IMR-90 (cell line): Measurements from ENCODE around the gene CTRB2. TPM values are rescaled to one million over a fixed set of nuclear protein-coding genes. Genes with fewer than 3 reads are reported as not detected.

Experiments
- ATAC-seq: fragments of 200-7000 bp; cut with Tn5 transposase; 2 replicates; pipeline ENCODE4 v1.9.1; 2020; ENCODE audit warnings: low read depth, mild to moderate bottlenecking, moderate library complexity
- BruUV-seq: library from RNA; stranded (reverse); fragments of 400-500 nt; replicated peaks from 2 replicates; lab custom pipeline; 2021; lab: Mats Ljungman, UMichigan
- CTCF ChIA-PET: fragments of 300-600 bp; formaldehyde crosslinking; extraction: SDS; loops from one replicate; lab custom pipeline; 2021; ENCODE audit warnings: antibody characterized with exemption; lab: Yijun Ruan, JAX
- POLR2A ChIA-PET: fragments of 300-600 bp; sonication (Branson Sonifier 250); formaldehyde crosslinking; loops from one replicate; lab custom pipeline; 2022; ENCODE audit warnings: antibody characterized with exemption; ENCODE audit not compliant: unreplicated experiment; lab: Charles Lee
- DNase-seq: peaks from one replicate; pipeline ENCODE4 v3.0.0; 2013
- H2AFZ ChIP-seq: replicated peaks from 2 replicates; pipeline ENCODE3; 2013; ENCODE audit warnings: low read length, mild to moderate bottlenecking; ENCODE audit not compliant: poor library complexity
- H2AK5ac ChIP-seq: 2 replicates; pipeline ENCODE4 v1.6.1; 2013; ENCODE audit warnings: low read depth, low read length, inconsistent platforms
- H2AK9ac ChIP-seq: replicated peaks from 2 replicates; pipeline ENCODE3; 2013; ENCODE audit warnings: mild to moderate bottlenecking, low read depth, low read length, moderate library complexity; ENCODE audit not compliant: poor library complexity
- H2BK120ac ChIP-seq: 2 replicates; pipeline ENCODE4 v1.6.1; 2013; ENCODE audit warnings: low read depth, low read length, inconsistent platforms
- H2BK15ac ChIP-seq: 3 replicates; pipeline ENCODE4 v1.6.1; 2013; ENCODE audit warnings: low read depth, low read length, inconsistent platforms
- H2BK20ac ChIP-seq: 2 replicates; pipeline ENCODE4 v1.6.1; 2013; ENCODE audit warnings: low read depth, mild to moderate bottlenecking, inconsistent platforms, low read length, moderate library complexity
- H2BK5ac ChIP-seq: 2 replicates; pipeline ENCODE4 v1.6.1; 2013; ENCODE audit warnings: mild to moderate bottlenecking, low read depth, low read length, inconsistent platforms; ENCODE audit not compliant: poor library complexity, severe bottlenecking
- H3K14ac ChIP-seq: replicated peaks from 2 replicates; pipeline ENCODE4 v1.6.1; 2013; ENCODE audit warnings: low read depth, low read length, inconsistent platforms
- H3K18ac ChIP-seq: 2 replicates; pipeline ENCODE4 v1.6.1; 2013; ENCODE audit warnings: low read depth, low read length, control low read depth
- H3K23ac ChIP-seq: 2 replicates; pipeline ENCODE4 v1.6.1; 2013; ENCODE audit warnings: low read depth, low read length, inconsistent platforms
- H3K27ac ChIP-seq: 2 replicates; pipeline ENCODE4 v1.5.1; 2013; ENCODE audit warnings: mild to moderate bottlenecking, control low read depth, low read length; ENCODE audit not compliant: insufficient read depth
- H3K27me3 ChIP-seq: 2 replicates; pipeline ENCODE4 v1.6.1; 2013; ENCODE audit warnings: low read length; ENCODE audit not compliant: control insufficient read depth, insufficient read depth
- H3K36me3 ChIP-seq: 2 replicates; pipeline ENCODE4 v1.6.1; 2013; ENCODE audit warnings: low read length, mixed read lengths; ENCODE audit not compliant: control insufficient read depth, insufficient read depth
- H3K4ac ChIP-seq: 2 replicates; pipeline ENCODE4 v1.6.1; 2013; ENCODE audit warnings: low read depth, low read length, inconsistent platforms
- H3K4me1 ChIP-seq: 2 replicates; pipeline ENCODE4 v1.6.1; 2013; ENCODE audit warnings: low read length, mixed read lengths; ENCODE audit not compliant: control insufficient read depth, insufficient read depth
- H3K4me2 ChIP-seq: 2 replicates; pipeline ENCODE4 v1.6.1; 2013; ENCODE audit warnings: low read depth, mild to moderate bottlenecking, control low read depth, low read length, moderate library complexity
- H3K4me3 ChIP-seq: 2 replicates; pipeline ENCODE4 v1.5.1; 2013; ENCODE audit warnings: low read depth, mild to moderate bottlenecking, control low read depth, low read length, moderate library complexity; ENCODE audit not compliant: insufficient read depth
- H3K56ac ChIP-seq: 2 replicates; pipeline ENCODE4 v1.6.1; 2013; ENCODE audit warnings: low read length, inconsistent platforms; ENCODE audit not compliant: insufficient read depth; ENCODE audit errors: extremely low read depth
- H3K79me1 ChIP-seq, 2 experiments: 2 replicates each; pipeline ENCODE4 v1.6.1; 2013; ENCODE audit warnings: low read length in 2 of 2, inconsistent platforms in 1 of 2, low read depth in 1 of 2
- H3K9ac ChIP-seq: 2 replicates; pipeline ENCODE4 v1.6.1; 2013; ENCODE audit warnings: low read depth, low read length, control low read depth
- H3K9me1 ChIP-seq: 2 replicates; pipeline ENCODE4 v1.6.1; 2013; ENCODE audit warnings: low read length, inconsistent platforms; ENCODE audit not compliant: insufficient read depth
- H3K9me3 ChIP-seq: 2 replicates; pipeline ENCODE4 v1.6.1; 2013; ENCODE audit warnings: low read length; ENCODE audit not compliant: control insufficient read depth, insufficient read depth
- H4K20me1 ChIP-seq: 2 replicates; pipeline ENCODE4 v1.6.1; 2013; ENCODE audit warnings: low read length, inconsistent platforms; ENCODE audit not compliant: insufficient read depth
- H4K5ac ChIP-seq: 2 replicates; pipeline ENCODE4 v1.6.1; 2013; ENCODE audit warnings: mild to moderate bottlenecking, low read depth, low read length, control low read depth
- H4K8ac ChIP-seq, 2 experiments: 2 replicates each; pipeline ENCODE4 v1.6.1; 2013; ENCODE audit warnings: low read depth in 2 of 2, low read length in 2 of 2, control low read depth in 1 of 2, inconsistent platforms in 1 of 2
- H4K91ac ChIP-seq: 2 replicates; pipeline ENCODE4 v1.6.1; 2013; ENCODE audit warnings: low read depth, low read length, inconsistent platforms; ENCODE audit not compliant: insufficient read depth
- BHLHE40 ChIP-seq: fragments of 150-350 bp; IDR thresholded peaks from 2 replicates; pipeline ENCODE4 v1.6.1; 2016; ENCODE audit warnings: mild to moderate bottlenecking, low read depth, low read length
- CEBPB ChIP-seq: IDR thresholded peaks from 2 replicates; pipeline ENCODE4 v1.6.1; 2012; ENCODE audit warnings: low read depth, low read length, improper control_type of control experiment
- CHD1 ChIP-seq: IDR thresholded peaks from 2 replicates; pipeline ENCODE4 v1.6.1; 2012; ENCODE audit warnings: low read depth, low read length, improper control_type of control experiment
- CTCF ChIP-seq: conservative IDR thresholded peaks from 2 replicates; pipeline ENCODE4 v1.5.1; 2012; ENCODE audit warnings: mild to moderate bottlenecking, low read depth, low read length, improper control_type of control experiment
- ELK1 ChIP-seq: fragments of 150-350 bp; IDR thresholded peaks from 2 replicates; pipeline ENCODE4 v1.6.1; 2016; ENCODE audit warnings: low read depth, mild to moderate bottlenecking, low read length, moderate library complexity, borderline replicate concordance
- FOS ChIP-seq: fragments of 150-350 bp; IDR thresholded peaks from 2 replicates; pipeline ENCODE4 v1.6.1; 2016; ENCODE audit warnings: low read depth, low read length
- MAFK ChIP-seq: IDR thresholded peaks from 2 replicates; pipeline ENCODE4 v1.6.1; 2012; ENCODE audit warnings: low read depth, low read length, improper control_type of control experiment
- MAZ ChIP-seq: IDR thresholded peaks from 2 replicates; pipeline ENCODE4 v1.6.1; 2012; ENCODE audit warnings: low read depth, mild to moderate bottlenecking, low read length, improper control_type of control experiment, moderate library complexity, borderline replicate concordance
- MXI1 ChIP-seq: IDR thresholded peaks from 2 replicates; pipeline ENCODE4 v1.6.1; 2012; ENCODE audit warnings: low read depth, mild to moderate bottlenecking, low read length, moderate library complexity, borderline replicate concordance
- NFE2L2 ChIP-seq: fragments of 150-350 bp; IDR thresholded peaks from 2 replicates; pipeline ENCODE4 v1.6.1; 2016; ENCODE audit warnings: low read depth, mild to moderate bottlenecking, low read length
- POLR2A ChIP-seq: IDR thresholded peaks from 2 replicates; pipeline ENCODE4 v1.6.1; 2012; ENCODE audit warnings: mild to moderate bottlenecking, low read depth, low read length
- RAD21 ChIP-seq: IDR thresholded peaks from 2 replicates; pipeline ENCODE4 v1.6.1; 2012; ENCODE audit warnings: low read length, improper control_type of control experiment
- RCOR1 ChIP-seq: IDR thresholded peaks from 2 replicates; pipeline ENCODE4 v1.6.1; 2012; ENCODE audit warnings: mild to moderate bottlenecking, low read length, improper control_type of control experiment; ENCODE audit not compliant: insufficient replicate concordance
- RFX5 ChIP-seq: IDR thresholded peaks from 2 replicates; pipeline ENCODE4 v1.8.0; 2012; ENCODE audit warnings: low read depth, mild to moderate bottlenecking, low read length, moderate library complexity
- SMC3 ChIP-seq: fragments of 150-350 bp; IDR thresholded peaks from 2 replicates; pipeline ENCODE4 v1.6.1; 2016; ENCODE audit warnings: low read depth, mild to moderate bottlenecking, antibody characterized with exemption, low read length, moderate library complexity
- WGBS, 2 experiments: methylation state at CpG; one replicate each; pipeline versions ENCODE4 v1.1.5 to v1.1.7; 2013; ENCODE audit warnings: missing lambda C conversion rate in 2 of 2; ENCODE audit not compliant: insufficient read length in 1 of 2; ENCODE audit errors: extremely low coverage in 2 of 2; 5-methylcytosine and 5-hydroxymethylcytosine counted together
- dilution Hi-C: fragments of 300-500 bp; cut with HindIII; formaldehyde crosslinking; loops from one replicate; pipeline ENCODE4 v1.14.3; 2018; ENCODE audit warnings: low sequenced_read_pairs; ENCODE audit not compliant: unreplicated experiment
- in situ Hi-C: fragments of 300-500 bp; cut with MboI; formaldehyde crosslinking; loops from 3 replicates; pipeline ENCODE4 v1.14.3; 2019; ENCODE audit warnings: low sequenced_read_pairs, inconsistent platforms, mixed read lengths
- intact Hi-C: fragments of 100-400 bp; cut with micrococcal nuclease; formaldehyde crosslinking; loops from 2 replicates; pipeline ENCODE4 v1.10.0; 2022
- polyA plus RNA-seq, 3 experiments: library from polyadenylated mRNA; depleted of rRNA; stranded (reverse); fragments of >200 nt; gene quantifications; 2 replicates each; pipeline ENCODE4 v1.2.3, GENCODE V29; 2012; ENCODE audit warnings: low replicate concordance in 1 of 3
- total RNA-seq: library from RNA; depleted of rRNA; stranded (reverse); fragments of >200 nt; gene quantifications from 2 replicates; pipeline ENCODE4 v1.2.3, GENCODE V29; 2012

The CTRB2 gene
- total and polyA plus RNA-seq, 2 of the 4 experiments (the other 2 are of a cell fraction) = not detected

GRCh38 chr16:75238853-75239541, 32.0 kb upstream of the CTRB2 start:
- H2BK5ac ChIP-seq = peak overlapping the region; percentile 94
- H3K9me1 ChIP-seq = peaks cover 15% of the 10 kb centered on the region
- peaks cover 10 to 58% of the 10 kb centered on the region in 2 experiments; a peak in 3 of 4 replicates for H3K79me1 ChIP-seq
- peak overlapping the region; percentile 50 for H3K14ac ChIP-seq
- peak overlapping the region; percentile 74; the same call in 1 of the 2 replicates for H4K5ac ChIP-seq
- H4K20me1 ChIP-seq = peaks cover 90% of the 10 kb centered on the region
- H3K27me3 ChIP-seq = no peaks in the 10 kb centered on the region
- peak; percentile 27 for ATAC-seq
- peaks cover 68% of the 10 kb centered on the region for H3K36me3 ChIP-seq
- peak overlapping the region; percentile 33; the same call in 1 of the 2 replicates for H2BK20ac ChIP-seq
- CTCF ChIA-PET = interaction anchor here (1.1 kb wide), 2 partner anchors 66 to 168 kb away, joined by 3 read pairs; no protein-coding TSS in a partner anchor
- H2AK9ac ChIP-seq = peak overlapping the region; percentile 98
- intact Hi-C loops = no loop called here
- in situ Hi-C loops = no loop called here
- H3K4me2 ChIP-seq = peak overlapping the region; percentile 39
- H2AK5ac ChIP-seq = peak overlapping the region; percentile 94
- H3K4ac ChIP-seq = peak overlapping the region; percentile 95
- WGBS, 2 experiments = 67% methylated on average over 1 of the region's 16 CpGs; no CpG with 5 or more reads in 1 of the 2 experiments
- POLR2A ChIA-PET = no interaction called here
- BruUV-seq = no TSS peak
- no peak overlapping the region for H3K4me3 ChIP-seq
- peak overlapping the region; percentile 75 for H2BK120ac ChIP-seq
- peak overlapping the region; percentile 54 for H3K9ac ChIP-seq
- H3K18ac ChIP-seq = peak overlapping the region; percentile 66
- peak overlapping the region; percentile 93 for H4K91ac ChIP-seq
- H2AFZ ChIP-seq = peak overlapping the region; percentile 71
- no peaks in the 10 kb centered on the region for H3K9me3 ChIP-seq
- peak overlapping the region; percentile 39; the same call in 1 of the 3 replicates for H2BK15ac ChIP-seq
- peak overlapping the region; percentile 87 for H3K23ac ChIP-seq
- no peak overlapping the region for H3K56ac ChIP-seq
- H4K8ac ChIP-seq = peak overlapping the region; percentile 64 to 86
- H3K27ac ChIP-seq = peak overlapping the region; percentile 87
- DNase-seq = no peak
- H3K4me1 ChIP-seq = peaks cover 38% of the 10 kb centered on the region
- dilution Hi-C loops = no loop called here
- TF ChIP-seq NFE2L2 (peak; percentile 31; the same call in 1 of the 2 replicates), RAD21 (peak; percentile 28), RFX5 (no peak), POLR2A (no peak; the same call in 1 of the 2 replicates), SMC3 (0 out of 2 replicates have a peak, but pooled peaks have one; percentile 14), MAFK (no peak), FOS (no peak), CEBPB (no peak), BHLHE40 (no peak), CTCF (peak; percentile 29), ELK1 (no peak), CHD1 (no peak; the same call in 1 of the 2 replicates), MXI1 (no peak), MAZ (no peak), RCOR1 (no peak)
